PC-9 (cell line): Measurements from ENCODE around the gene COLEC11.
"Not testable (repeated sequence)": the region's sequence is repeated elsewhere in the genome, so short reads cannot be mapped to it uniquely, and the experiment has no call there.

Experiments used
- CTCF ChIP-seq: fragments of 200-600 bp; sonication (generic); conservative IDR thresholded peaks from 2 replicates; pipeline ENCODE4 v1.6.1; 2017; ENCODE audit warnings: mixed run types, antibody characterized with exemption, mild to moderate bottlenecking, moderate library complexity
- EZH2 ChIP-seq: fragments of 200-600 bp; sonication (generic); IDR thresholded peaks from 2 replicates; pipeline ENCODE4 v1.8.0; 2017; ENCODE audit warnings: antibody characterized with exemption, low read depth

- not testable (repeated sequence) for TF ChIP-seq CTCF, EZH2
Measured at GRCh38 chr2:3619661-3620060, 24.7 kb downstream of the COLEC11 start.
